SK-N-SH treated with all-trans-retinoic acid at 6 μM for 48 hours (cell line): Measurements from ENCODE around the gene DENND4C.
"Not testable (repeated sequence)": the region's sequence is repeated elsewhere in the genome, so short reads cannot be mapped to it uniquely, and the experiment has no call there.

ENCODE experiments used
- CSDC2 ChIP-seq: fragments of 250-450 bp; sonication (Bioruptor Pico); IDR thresholded peaks from 2 replicates; pipeline ENCODE4 v1.5.0; 2020; ENCODE audit warnings: mild to moderate bottlenecking, moderate library complexity
- CSRNP3 ChIP-seq: fragments of 250-450 bp; sonication (Bioruptor Pico); IDR thresholded peaks from 2 replicates; pipeline ENCODE4 v1.5.1; 2021; ENCODE audit warnings: mild to moderate bottlenecking, moderate library complexity
- ESRRG ChIP-seq: fragments of 250-450 bp; sonication (Bioruptor Pico); IDR thresholded peaks from 2 replicates; pipeline ENCODE4 v1.6.1; 2021; ENCODE audit warnings: mild to moderate bottlenecking
- RARB ChIP-seq: fragments of 250-450 bp; sonication (Bioruptor Pico); IDR thresholded peaks from 2 replicates; pipeline ENCODE4 v1.8.0; 2021; ENCODE audit warnings: mild to moderate bottlenecking, moderate library complexity
- TF ChIP-seq, protein P1 (sequence below): fragments of 250-450 bp; sonication (Bioruptor Pico); IDR thresholded peaks from 2 replicates; pipeline ENCODE4 v1.5.1; 2020; ENCODE audit warnings: low read depth, mild to moderate bottlenecking, moderate library complexity

DNA sequence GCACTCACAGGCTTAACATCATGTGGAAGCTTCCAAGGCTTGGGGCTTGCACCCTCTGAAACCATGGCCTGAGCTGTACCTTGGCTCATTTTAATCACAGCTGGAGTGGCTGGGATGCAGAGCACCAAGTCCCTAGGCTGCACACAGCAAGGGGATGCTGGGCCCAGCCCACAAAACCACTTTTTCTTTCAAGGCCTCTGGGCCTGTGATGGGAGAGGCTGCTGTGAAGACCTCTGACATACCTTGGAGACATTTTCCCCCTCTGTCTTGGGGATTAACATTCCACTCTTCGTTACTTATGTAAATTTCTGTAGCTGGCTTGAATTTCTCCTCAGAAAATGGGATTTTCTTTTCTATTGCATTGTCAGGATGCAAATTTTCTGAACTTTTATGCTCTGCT lies 20.7 kb downstream of the DENND4C start:
- TF ChIP-seq RARB; CSRNP3 (CRISPR knock-in tag); ESRRG (CRISPR knock-in tag); CSDC2: not testable (repeated sequence)
- TF ChIP-seq, protein P1, sequence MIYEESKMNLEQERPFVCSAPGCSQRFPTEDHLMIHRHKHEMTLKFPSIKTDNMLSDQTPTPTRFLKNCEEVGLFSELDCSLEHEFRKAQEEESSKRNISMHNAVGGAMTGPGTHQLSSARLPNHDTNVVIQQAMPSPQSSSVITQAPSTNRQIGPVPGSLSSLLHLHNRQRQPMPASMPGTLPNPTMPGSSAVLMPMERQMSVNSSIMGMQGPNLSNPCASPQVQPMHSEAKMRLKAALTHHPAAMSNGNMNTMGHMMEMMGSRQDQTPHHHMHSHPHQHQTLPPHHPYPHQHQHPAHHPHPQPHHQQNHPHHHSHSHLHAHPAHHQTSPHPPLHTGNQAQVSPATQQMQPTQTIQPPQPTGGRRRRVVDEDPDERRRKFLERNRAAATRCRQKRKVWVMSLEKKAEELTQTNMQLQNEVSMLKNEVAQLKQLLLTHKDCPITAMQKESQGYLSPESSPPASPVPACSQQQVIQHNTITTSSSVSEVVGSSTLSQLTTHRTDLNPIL = not testable (repeated sequence)
